ENCODE measurements around the gene VWA3B. TPM values are rescaled to one million over a fixed set of nuclear protein-coding genes. Genes with fewer than 3 reads are reported as not detected.
"Not testable (repeated sequence)": the region's sequence is repeated elsewhere in the genome, so short reads cannot be mapped to it uniquely, and the experiment has no call there.

VWA3B gene, protein sequence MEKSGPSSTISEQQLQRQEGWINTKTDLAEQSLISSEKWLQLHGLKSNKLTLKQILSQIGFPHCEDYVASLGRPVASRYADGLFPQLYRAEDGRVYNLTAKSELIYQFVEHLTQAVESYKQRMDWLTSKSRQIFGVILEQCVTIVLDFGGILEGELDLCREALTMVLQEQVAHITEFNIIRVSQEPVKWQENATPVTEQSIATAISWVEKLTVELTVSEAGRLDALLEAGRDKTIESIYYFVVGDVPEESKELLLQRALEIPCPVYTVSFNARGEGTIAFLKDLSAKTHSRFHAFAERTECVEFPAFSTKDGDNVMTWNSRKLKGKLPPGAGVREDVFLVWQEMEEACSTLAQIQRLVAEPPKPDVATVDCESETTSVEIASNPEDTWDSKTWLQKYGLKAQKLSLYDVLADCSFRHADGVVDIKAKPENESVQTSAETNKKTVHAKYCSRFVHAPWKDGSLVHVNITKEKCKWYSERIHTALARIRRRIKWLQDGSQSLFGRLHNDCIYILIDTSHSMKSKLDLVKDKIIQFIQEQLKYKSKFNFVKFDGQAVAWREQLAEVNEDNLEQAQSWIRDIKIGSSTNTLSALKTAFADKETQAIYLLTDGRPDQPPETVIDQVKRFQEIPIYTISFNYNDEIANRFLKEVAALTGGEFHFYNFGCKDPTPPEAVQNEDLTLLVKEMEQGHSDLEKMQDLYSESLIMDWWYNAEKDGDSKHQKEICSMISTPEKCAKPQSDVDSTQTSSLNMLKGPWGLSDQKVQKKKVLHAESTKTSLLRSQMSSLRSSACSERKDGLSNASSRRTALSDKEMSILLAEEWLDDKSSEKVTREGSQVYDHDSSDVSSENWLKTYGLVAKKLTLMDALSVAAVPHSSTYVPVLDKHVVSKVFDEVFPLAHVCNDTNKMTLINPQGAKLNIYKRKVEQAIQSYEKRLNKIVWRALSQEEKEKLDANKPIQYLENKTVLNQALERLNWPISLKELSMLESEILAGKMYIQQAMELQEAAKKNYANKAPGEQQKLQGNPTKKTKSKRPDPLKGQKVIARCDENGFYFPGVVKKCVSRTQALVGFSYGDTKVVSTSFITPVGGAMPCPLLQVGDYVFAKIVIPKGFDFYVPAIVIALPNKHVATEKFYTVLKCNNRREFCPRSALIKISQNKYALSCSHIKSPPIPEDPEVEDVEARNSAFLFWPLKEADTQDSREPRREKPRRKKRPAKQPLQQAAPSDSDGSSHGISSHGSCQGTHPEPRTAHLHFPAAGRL (N-terminal part only)
- 1 to 10 TPM in 1 of 2 donors, under 1 TPM in 1; 0.36 to 1.0 TPM for total RNA-seq
- 1 to 10 TPM in 1 of 2 donors, not detected in 1; 1.1 TPM for polyA plus RNA-seq
- long read RNA-seq, donor 1, partial matches to known transcripts, result 5 of 8 reads
- long read RNA-seq, donor 1, other reads (novel, unspliced or antisense), result 2 of 8 reads
- long read RNA-seq, donor 2, result 0 reads

DNA sequence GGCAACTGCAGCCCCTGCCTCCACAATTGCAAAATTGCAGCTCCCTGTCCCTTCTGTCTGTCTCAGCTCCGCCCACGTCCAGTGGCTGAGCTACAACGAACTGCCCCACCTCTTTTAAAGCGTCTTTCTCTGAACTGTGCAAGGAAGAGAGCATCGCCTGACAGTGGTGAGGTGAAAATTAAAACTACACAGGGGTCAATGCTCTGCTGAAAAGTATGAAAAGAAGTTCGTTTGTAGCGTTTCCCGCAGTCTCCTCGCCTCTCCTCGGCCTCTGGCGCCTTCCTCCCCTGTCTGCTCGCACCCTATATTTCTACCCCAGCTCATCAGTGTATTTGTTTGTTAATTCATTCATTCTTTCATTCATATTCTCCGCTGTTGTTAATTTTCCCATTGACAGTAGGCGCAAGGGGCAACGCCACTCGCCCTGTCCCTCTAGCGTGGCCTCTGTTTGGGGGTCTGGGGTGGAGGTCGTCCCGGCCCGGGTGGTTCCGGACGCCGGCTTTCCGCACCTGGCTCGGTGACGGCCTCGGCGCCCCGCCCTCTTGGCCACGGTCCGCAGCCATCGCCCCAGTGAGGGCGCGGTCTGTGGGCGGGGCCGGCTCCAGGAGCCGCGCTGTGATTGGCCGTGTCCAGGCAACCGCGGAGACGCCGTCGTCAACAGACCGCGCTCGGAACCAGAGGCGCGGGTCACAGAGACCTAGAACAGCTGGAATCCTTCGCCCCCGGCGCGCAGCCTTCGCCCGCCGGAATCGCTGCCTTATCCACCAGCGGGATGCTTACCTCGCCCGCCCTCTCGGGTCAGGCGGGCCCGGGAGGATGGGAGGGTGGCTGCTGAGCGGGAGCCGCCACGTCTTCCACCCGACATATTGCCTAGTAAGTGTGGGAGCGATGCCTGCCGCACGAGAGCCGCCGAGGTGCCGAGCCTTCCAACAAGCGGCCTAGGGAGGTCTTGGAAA lies at the start of gene VWA3B:
Gene VWA3B (plus strand): TSS at position 677 of the 956 bp plus-strand sequence. CDS start 5,926 bp downstream, outside the sequence.
- WGBS, 2 donors, result 2 to 3% methylated on average over 73 to 74 of the region's 74 CpGs
- DNase-seq (peak; percentile 65 to 91), ATAC-seq (ENCODE audit: low FRiP score) (peak; percentile 83)
- no peaks in the 10 kb centered on the region for H3K9me3 ChIP-seq (ENCODE audit: control insufficient read depth, low read length)
- H3K36me3 ChIP-seq (ENCODE audit: control insufficient read depth in 1 of 2, insufficient read depth in 2 of 2, low read length in 1 of 2), result no peaks in the 10 kb centered on the region
- no peaks in the 10 kb centered on the region for H3K4me1 ChIP-seq (ENCODE audit: control insufficient read depth in 1 of 2, insufficient read depth in 2 of 2, low read length in 2 of 2)
- no peak within 1 kb of the TSS for H3K27ac ChIP-seq (ENCODE audit: low read depth in 1 of 2, low read length in 2 of 2)
- no peaks in the 10 kb centered on the region for H3K27me3 ChIP-seq (ENCODE audit: control insufficient read depth in 1 of 2, insufficient read depth in 2 of 2, low read length in 1 of 2)
- peak within 1 kb of the TSS; percentile 35 to 43 for H3K4me3 ChIP-seq (ENCODE audit: low read length in 2 of 2)
- intact Hi-C loops (cut with DNase I), result no loop called here

GRCh38 chr2:98037206-98037605 lies 49.8 kb upstream of the VWA3B start:
- intact Hi-C loops (cut with DNase I), result no loop called here

DNA sequence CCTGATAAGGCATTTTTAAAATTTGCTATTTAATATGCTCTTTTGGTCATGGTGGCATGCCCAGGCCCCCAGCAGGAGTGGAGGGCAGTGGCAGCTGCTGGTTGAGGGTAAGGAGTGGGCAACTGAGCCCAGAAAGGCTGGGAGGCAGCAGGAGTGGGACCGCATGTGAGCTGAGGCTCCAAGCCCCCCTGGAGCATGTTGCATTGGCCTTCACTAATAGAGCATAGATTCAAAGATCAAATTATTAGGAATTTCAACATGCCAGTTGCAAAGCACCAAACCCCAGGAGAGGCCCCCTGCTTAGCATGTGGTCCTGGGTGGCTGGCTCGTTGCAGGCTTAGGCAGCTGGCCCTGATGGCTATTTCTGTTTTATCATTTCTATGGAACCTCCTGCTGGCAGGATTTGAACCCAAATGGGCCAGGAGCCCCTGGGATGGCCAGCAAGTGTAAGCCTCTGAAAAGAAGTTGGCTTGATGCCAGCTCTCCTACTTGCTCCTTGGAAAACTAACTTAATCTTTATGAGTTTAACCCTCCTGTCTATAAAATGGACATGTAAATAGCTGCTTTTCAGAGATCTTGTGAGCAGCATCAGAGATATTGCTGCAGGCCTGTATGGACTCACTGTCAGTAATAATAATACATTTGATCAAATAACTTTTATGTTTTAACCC lies 49.2 kb upstream of the VWA3B start:
- Histone ChIP-seq H3K4me1 (ENCODE audit: control insufficient read depth in 1 of 2, insufficient read depth in 2 of 2, low read length in 2 of 2) (no peaks in the 10 kb centered on the region), H3K27ac (ENCODE audit: low read depth in 1 of 2, low read length in 2 of 2) (no peak overlapping the region), H3K36me3 (ENCODE audit: control insufficient read depth in 1 of 2, insufficient read depth in 2 of 2, low read length in 1 of 2) (no peaks in the 10 kb centered on the region), H3K9me3 (ENCODE audit: control insufficient read depth, low read length) (no peaks in the 10 kb centered on the region), H3K27me3 (ENCODE audit: control insufficient read depth in 1 of 2, insufficient read depth in 2 of 2, low read length in 1 of 2) (peaks cover 0 to 1% of the 10 kb centered on the region in 2 donors), H3K4me3 (ENCODE audit: low read length in 2 of 2) (no peak overlapping the region)
- intact Hi-C loops (cut with DNase I), result no loop called here
- no peak for DNase-seq
- WGBS, 2 donors, result 57 to 61% methylated on average over 2 of the region's 2 CpGs
- no peak for ATAC-seq (ENCODE audit: low FRiP score)

More at GRCh38 chr2:98037206-98037605, 49.8 kb upstream of the VWA3B start:
- WGBS, 2 donors, result 32 to 37% methylated on average over 2 of the region's 2 CpGs
- H3K27ac ChIP-seq (ENCODE audit: low read depth in 1 of 2, low read length in 2 of 2), result no peak overlapping the region
- ATAC-seq (ENCODE audit: low FRiP score) (no peak), DNase-seq (no peak)
- H3K9me3 ChIP-seq (ENCODE audit: control insufficient read depth, low read length), result no peaks in the 10 kb centered on the region
- H3K4me1 ChIP-seq (ENCODE audit: control insufficient read depth in 1 of 2, insufficient read depth in 2 of 2, low read length in 2 of 2), result no peaks in the 10 kb centered on the region
- peaks cover 0 to 1% of the 10 kb centered on the region in 2 donors for H3K27me3 ChIP-seq (ENCODE audit: control insufficient read depth in 1 of 2, insufficient read depth in 2 of 2, low read length in 1 of 2)
- H3K4me3 ChIP-seq (ENCODE audit: low read length in 2 of 2), result no peak overlapping the region
- H3K36me3 ChIP-seq (ENCODE audit: control insufficient read depth in 1 of 2, insufficient read depth in 2 of 2, low read length in 1 of 2), result no peaks in the 10 kb centered on the region

- WGBS, 2 donors, result 79% methylated on average over 12 of the region's 12 CpGs
- H3K27ac ChIP-seq (ENCODE audit: low read depth in 1 of 2, low read length in 2 of 2), result no peak overlapping the region
- ATAC-seq (ENCODE audit: low FRiP score), result no peak
- peaks cover 0 to 1% of the 10 kb centered on the region in 2 donors for H3K27me3 ChIP-seq (ENCODE audit: control insufficient read depth in 1 of 2, insufficient read depth in 2 of 2, low read length in 1 of 2)
- intact Hi-C loops (cut with DNase I), result no loop called here
- H3K36me3 ChIP-seq (ENCODE audit: control insufficient read depth in 1 of 2, insufficient read depth in 2 of 2, low read length in 1 of 2), result no peaks in the 10 kb centered on the region
- H3K4me1 ChIP-seq (ENCODE audit: control insufficient read depth in 1 of 2, insufficient read depth in 2 of 2, low read length in 2 of 2), result no peaks in the 10 kb centered on the region
- DNase-seq, result peak in 1 of 2 donors; percentile 63
- H3K9me3 ChIP-seq (ENCODE audit: control insufficient read depth, low read length), result no peaks in the 10 kb centered on the region
- H3K4me3 ChIP-seq (ENCODE audit: low read length in 2 of 2), result no peak overlapping the region
These were observed 47.7 kb upstream of the VWA3B start for GRCh38 chr2:98039085-98039756.

DNA sequence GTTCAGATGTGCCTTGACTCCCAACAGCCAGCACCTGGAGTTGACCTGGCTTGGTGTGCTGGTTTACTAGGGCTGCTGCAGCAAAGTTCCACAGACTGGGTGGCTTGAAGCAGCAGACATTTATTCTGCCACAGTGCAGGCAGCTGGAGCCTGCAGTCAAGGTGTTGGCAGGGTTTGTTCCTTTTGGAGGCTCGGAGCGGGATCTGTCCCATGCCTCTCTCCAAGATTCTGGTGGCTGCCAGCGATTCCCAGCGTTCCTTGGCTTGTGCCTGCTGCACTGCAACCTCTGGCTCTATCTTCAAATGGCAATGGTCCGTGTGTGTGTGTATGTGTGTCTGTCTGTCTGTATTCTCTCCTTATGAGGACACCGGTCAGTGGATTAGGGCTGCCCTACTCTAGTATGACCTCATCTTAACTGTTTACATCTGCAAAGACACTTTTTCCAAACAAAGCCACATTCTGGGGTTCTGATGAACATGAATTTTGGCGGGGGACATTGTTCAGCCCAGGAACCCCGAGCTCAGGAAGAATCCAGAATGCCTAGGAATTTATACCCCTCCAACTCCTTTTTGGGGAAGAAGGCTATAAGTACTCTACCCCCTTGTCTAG lies 46.5 kb upstream of the VWA3B start:
- Histone ChIP-seq H3K27me3 (ENCODE audit: control insufficient read depth in 1 of 2, insufficient read depth in 2 of 2, low read length in 1 of 2) (peaks cover 0 to 1% of the 10 kb centered on the region in 2 donors), H3K27ac (ENCODE audit: low read depth in 1 of 2, low read length in 2 of 2) (no peak overlapping the region), H3K4me3 (ENCODE audit: low read length in 2 of 2) (no peak overlapping the region), H3K36me3 (ENCODE audit: control insufficient read depth in 1 of 2, insufficient read depth in 2 of 2, low read length in 1 of 2) (no peaks in the 10 kb centered on the region), H3K9me3 (ENCODE audit: control insufficient read depth, low read length) (no peaks in the 10 kb centered on the region), H3K4me1 (ENCODE audit: control insufficient read depth in 1 of 2, insufficient read depth in 2 of 2, low read length in 2 of 2) (no peaks in the 10 kb centered on the region)
- intact Hi-C loops (cut with DNase I), result no loop called here
- 71 to 74% methylated on average over 8 of the region's 8 CpGs for WGBS, 2 donors
- DNase-seq (no peak), ATAC-seq (ENCODE audit: low FRiP score) (no peak)

- Histone ChIP-seq H3K27ac (ENCODE audit: low read depth in 1 of 2, low read length in 2 of 2) (no peak overlapping the region), H3K27me3 (ENCODE audit: control insufficient read depth in 1 of 2, insufficient read depth in 2 of 2, low read length in 1 of 2) (peaks cover 0 to 1% of the 10 kb centered on the region in 2 donors), H3K4me1 (ENCODE audit: control insufficient read depth in 1 of 2, insufficient read depth in 2 of 2, low read length in 2 of 2) (no peaks in the 10 kb centered on the region), H3K9me3 (ENCODE audit: control insufficient read depth, low read length) (no peaks in the 10 kb centered on the region), H3K36me3 (ENCODE audit: control insufficient read depth in 1 of 2, insufficient read depth in 2 of 2, low read length in 1 of 2) (no peaks in the 10 kb centered on the region), H3K4me3 (ENCODE audit: low read length in 2 of 2) (no peak overlapping the region)
- intact Hi-C loops (cut with DNase I), result no loop called here
- no peak for DNase-seq
- WGBS, 2 donors, result 91 to 94% methylated on average over 1 of the region's 1 CpG
- no peak for ATAC-seq (ENCODE audit: low FRiP score)
These were observed 43.9 kb upstream of the VWA3B start for GRCh38 chr2:98043101-98043500.

DNA sequence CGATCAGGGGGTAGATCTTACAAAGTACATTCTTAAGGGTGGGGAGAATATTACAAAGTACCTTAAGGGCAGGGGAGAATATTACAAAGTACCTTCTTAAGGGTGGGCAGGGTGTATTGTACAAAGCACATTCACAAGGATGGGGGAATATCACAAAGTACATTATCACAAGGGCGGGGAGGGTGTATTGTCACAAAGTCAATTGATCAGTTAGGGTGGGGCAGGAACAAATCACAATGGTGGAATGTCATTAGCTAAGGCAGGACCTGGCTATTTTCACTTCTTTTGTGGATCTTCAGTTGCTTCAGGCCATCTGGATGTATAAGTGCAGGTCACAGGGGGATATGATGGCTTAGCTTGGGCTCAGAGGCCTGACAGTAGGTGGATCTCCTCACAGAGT lies 42.2 kb upstream of the VWA3B start:
- WGBS, 2 donors, result 94 to 98% methylated on average over 2 of the region's 2 CpGs

More for the DNA sequence above, 42.2 kb upstream of the VWA3B start:
- H3K4me3 ChIP-seq (ENCODE audit: low read length in 2 of 2); H3K9me3 ChIP-seq (ENCODE audit: control insufficient read depth, low read length); H3K27ac ChIP-seq (ENCODE audit: low read depth in 1 of 2, low read length in 2 of 2); H3K36me3 ChIP-seq (ENCODE audit: control insufficient read depth in 1 of 2, insufficient read depth in 2 of 2, low read length in 1 of 2); H3K4me1 ChIP-seq (ENCODE audit: control insufficient read depth in 1 of 2, insufficient read depth in 2 of 2, low read length in 2 of 2); DNase-seq; intact Hi-C loops (cut with DNase I); ATAC-seq (ENCODE audit: low FRiP score); H3K27me3 ChIP-seq (ENCODE audit: control insufficient read depth in 1 of 2, insufficient read depth in 2 of 2, low read length in 1 of 2): not testable (repeated sequence)
